ENCODE measurements around the gene PPARG.

Gene PPARG

GRCh38 chr3:12336099-12336498 lies 47.2 kb downstream of the PPARG start:
- Histone ChIP-seq H3K36me3 (no peaks in the 10 kb centered on the region), H3K27ac (no peak overlapping the region), H3K9me3 (ENCODE audit: severe bottlenecking) (no peaks in the 10 kb centered on the region), H3K27me3 (ENCODE audit: insufficient read depth, low read depth, severe bottlenecking) (no peaks in the 10 kb centered on the region), H3K4me3 (ENCODE audit: low read depth, low read length) (no peak overlapping the region)
- no peak for TF ChIP-seq CTCF (IDR thresholded peaks at IDR 0.05; ENCODE audit: low read depth, low read length)
- DNase-seq: no peak

- Histone ChIP-seq H3K27ac (no peak overlapping the region), H3K4me3 (ENCODE audit: low read depth, low read length) (no peak overlapping the region), H3K36me3 (no peaks in the 10 kb centered on the region), H3K9me3 (ENCODE audit: severe bottlenecking) (no peaks in the 10 kb centered on the region), H3K27me3 (ENCODE audit: insufficient read depth, low read depth, severe bottlenecking) (no peaks in the 10 kb centered on the region)
- DNase-seq: no peak
- no peak for TF ChIP-seq CTCF (IDR thresholded peaks at IDR 0.05; ENCODE audit: low read depth, low read length)
These were observed 50.0 kb downstream of the PPARG start for GRCh38 chr3:12338595-12339546.

GRCh38 chr3:12339701-12340480 lies 51.0 kb downstream of the PPARG start:
- no peak overlapping the region for H3K27ac ChIP-seq
- DNase-seq: no peak
- no peaks in the 10 kb centered on the region for H3K36me3 ChIP-seq
- H3K9me3 ChIP-seq (ENCODE audit: severe bottlenecking): no peaks in the 10 kb centered on the region
- no peak for TF ChIP-seq CTCF (IDR thresholded peaks at IDR 0.05; ENCODE audit: low read depth, low read length)
- H3K27me3 ChIP-seq (ENCODE audit: insufficient read depth, low read depth, severe bottlenecking): no peaks in the 10 kb centered on the region
- no peak overlapping the region for H3K4me3 ChIP-seq (ENCODE audit: low read depth, low read length)

- DNase-seq: no peak
- H3K36me3 ChIP-seq: no peaks in the 10 kb centered on the region
- no peaks in the 10 kb centered on the region for H3K9me3 ChIP-seq (ENCODE audit: severe bottlenecking)
- no peak for TF ChIP-seq CTCF (IDR thresholded peaks at IDR 0.05; ENCODE audit: low read depth, low read length)
- no peaks in the 10 kb centered on the region for H3K27me3 ChIP-seq (ENCODE audit: insufficient read depth, low read depth, severe bottlenecking)
- H3K27ac ChIP-seq: no peak overlapping the region
- no peak overlapping the region for H3K4me3 ChIP-seq (ENCODE audit: low read depth, low read length)
These were observed 51.6 kb downstream of the PPARG start for GRCh38 chr3:12340506-12340905.

GRCh38 chr3:12342151-12342550 lies 53.3 kb downstream of the PPARG start:
- no peak overlapping the region for H3K27ac ChIP-seq
- no peaks in the 10 kb centered on the region for H3K27me3 ChIP-seq (ENCODE audit: insufficient read depth, low read depth, severe bottlenecking)
- no peak for DNase-seq
- no peaks in the 10 kb centered on the region for H3K36me3 ChIP-seq
- no peaks in the 10 kb centered on the region for H3K9me3 ChIP-seq (ENCODE audit: severe bottlenecking)
- H3K4me3 ChIP-seq (ENCODE audit: low read depth, low read length): no peak overlapping the region
- no peak for TF ChIP-seq CTCF (IDR thresholded peaks at IDR 0.05; ENCODE audit: low read depth, low read length)

All from WERI-Rb-1 (cell line).